Measurements from ENCODE around the gene E2F4.
A peak's percentile ranks its signal among the peaks of the same experiment; 100 is the strongest.

E2F4 gene

DNA sequence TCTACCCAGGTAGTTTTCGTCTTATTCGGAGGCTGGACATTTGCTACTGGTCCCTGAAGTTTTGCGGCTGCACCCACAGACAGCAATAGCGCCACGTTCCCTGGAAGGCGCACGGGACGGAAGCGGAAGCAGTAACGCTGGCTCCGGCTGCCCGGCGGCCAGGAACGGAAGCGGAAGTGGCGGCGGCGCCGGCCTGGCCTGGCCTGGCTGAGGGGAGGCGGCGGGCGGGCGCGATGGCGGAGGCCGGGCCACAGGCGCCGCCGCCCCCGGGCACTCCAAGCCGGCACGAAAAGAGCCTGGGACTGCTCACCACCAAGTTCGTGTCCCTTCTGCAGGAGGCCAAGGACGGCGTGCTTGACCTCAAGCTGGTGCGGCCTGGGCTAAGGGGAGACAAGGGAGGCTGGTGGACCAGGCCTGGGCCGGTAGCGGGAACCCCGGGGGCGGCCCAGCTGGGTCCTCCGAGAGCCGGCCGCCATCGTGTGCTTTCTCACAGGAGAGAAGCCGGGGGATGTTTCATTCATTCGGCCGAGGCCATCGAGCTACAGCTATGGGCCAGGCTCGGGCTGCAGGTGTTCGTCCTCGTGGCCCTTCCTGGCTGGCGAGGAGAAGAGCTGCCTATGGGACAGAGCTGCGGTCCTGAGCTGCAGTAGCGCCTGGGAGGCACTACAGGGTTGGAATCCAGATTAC, at the start of gene E2F4:
E2F4 (plus strand) TSS at position 161 of the 687 bp plus-strand sequence; CDS start at position 234, 73 bp downstream.
- peak; percentile 82 for DNase-seq (ENCODE audit: low read depth)

DNA sequence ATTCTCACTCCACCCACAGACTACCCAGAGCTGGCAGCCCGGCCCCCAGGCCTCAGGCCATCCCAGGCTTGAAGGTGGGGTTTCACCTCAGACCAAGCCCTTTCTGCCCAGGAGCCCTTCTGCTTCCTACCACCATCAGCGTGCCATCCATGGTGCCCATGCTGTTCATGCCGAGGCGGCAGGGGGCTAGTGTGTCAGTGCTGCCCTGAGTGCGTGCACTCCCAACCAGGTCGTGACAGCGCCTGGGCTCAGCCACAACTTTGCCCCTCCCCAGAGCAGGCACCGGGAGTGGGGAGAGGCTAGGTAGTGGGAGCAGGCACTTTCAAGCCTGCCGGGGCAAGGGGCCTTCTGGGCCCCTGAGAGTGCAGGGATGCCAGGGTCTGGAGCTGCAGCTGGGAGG, 49.6 kb upstream of the E2F4 start:
- DNase-seq (ENCODE audit: low read depth): no peak

- DNase-seq (ENCODE audit: low read depth): no peak
Measured at GRCh38 chr16:67144943-67145342, 47.0 kb upstream of the E2F4 start.

DNA sequence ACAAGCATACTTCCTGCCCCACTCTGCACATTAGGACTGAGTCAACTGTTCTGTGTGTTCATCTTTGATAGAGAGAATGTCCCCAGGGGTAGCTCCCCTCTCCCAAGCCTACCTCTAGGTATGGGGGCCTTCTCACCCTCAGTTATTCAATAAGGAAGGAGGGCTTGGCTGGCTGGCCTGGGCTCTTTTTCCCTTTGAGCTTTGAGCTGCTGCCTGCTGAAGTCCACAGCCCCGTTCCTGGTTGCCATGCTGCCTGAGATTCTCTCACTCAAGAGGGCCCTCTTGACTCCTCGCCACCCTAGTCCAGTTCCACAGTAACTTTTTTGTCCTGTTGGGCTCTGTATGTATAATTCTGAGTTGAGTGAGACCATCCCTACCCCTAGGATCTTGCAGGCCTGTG, 46.2 kb upstream of the E2F4 start:
- no peak for DNase-seq (ENCODE audit: low read depth)

GRCh38 chr16:67146523-67147357, 45.2 kb upstream of the E2F4 start:
- no peak for DNase-seq (ENCODE audit: low read depth)

DNA sequence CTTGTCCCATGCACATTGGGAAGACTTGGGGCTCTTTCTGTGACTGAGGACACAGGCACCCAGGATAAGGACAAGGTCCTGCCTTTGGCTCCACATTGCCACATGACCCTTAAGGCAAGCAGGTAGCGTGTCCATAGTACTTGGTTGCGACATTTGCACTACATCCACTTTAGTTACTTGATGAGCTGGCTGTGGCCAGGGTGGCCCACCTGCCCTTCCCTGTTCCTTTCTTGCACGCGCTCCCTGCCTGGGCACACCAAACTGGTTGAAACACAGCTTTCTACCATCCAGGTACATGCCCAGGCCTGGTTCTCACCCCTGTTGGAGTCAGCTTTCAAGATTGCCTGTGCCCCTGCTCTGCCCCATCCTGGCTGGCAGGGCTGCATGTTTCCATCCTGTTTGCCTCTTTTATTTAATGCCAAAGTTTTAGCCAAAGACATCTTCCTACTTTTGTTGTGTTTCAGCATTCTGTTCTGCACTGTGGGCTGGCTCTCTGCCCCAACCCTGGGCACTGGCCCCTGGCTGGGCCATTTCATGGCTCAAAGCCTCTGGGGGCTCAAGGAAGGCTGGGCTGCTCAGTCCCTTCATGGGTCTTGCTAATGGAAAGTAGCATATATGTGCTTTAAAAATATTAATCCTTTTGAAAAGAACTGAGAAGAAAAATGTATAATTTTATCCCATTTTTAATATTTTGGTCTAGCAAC, 44.4 kb upstream of the E2F4 start:
- no peak for DNase-seq (ENCODE audit: low read depth)

DNA sequence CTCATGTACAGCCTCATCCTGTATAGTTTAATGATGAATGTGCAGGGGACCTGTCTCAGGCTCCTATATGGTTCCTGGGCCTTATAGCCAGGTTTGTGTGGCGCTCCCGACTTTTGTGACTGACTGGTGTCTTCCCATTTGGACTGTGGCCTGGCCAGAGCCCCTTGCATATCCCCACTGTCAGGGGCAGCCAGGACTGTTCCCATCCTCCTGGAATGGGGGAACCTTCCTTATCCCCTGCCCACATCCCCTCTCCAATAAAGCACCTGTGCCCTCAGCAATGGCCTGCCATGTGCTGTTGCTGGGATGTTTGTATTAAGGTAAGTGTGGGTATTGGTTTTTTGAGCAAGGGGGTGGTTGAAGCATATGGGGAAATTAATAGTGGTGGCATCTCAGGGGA, 43.7 kb upstream of the E2F4 start:
- no peak for DNase-seq (ENCODE audit: low read depth)

DNA sequence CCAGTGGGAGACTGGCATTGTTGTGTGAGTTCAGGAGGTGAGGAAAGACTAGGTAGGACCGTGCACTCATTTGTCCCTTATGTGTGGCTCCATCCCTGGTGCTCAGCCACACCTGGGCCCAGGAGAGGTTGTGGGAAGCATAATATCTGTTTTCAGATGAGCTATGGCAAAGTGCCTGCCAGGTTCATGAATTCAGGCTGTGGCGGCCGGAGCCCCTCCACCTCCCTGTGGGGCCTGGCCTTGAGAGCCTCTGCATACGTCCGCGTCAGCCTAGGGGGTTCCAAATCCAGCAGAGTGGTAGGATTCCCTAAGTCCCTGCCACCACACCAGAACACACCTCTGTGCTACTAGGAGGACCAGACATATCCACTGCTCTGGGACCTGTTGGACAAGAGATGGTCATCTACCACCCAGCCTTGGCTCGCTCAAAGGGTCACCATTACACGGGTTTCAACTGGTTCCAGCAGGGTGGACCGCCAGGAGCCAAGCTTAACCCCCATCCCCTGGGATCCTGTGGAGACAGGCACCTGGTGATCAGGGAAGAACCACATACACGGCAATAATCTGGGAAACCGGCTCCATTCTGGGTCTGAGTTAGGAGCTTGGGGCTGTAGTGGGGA, 43.2 kb upstream of the E2F4 start:
- DNase-seq (ENCODE audit: low read depth): no peak

GRCh38 chr16:67149276-67150046, 42.5 kb upstream of the E2F4 start:
- no peak for DNase-seq (ENCODE audit: low read depth)

DNA sequence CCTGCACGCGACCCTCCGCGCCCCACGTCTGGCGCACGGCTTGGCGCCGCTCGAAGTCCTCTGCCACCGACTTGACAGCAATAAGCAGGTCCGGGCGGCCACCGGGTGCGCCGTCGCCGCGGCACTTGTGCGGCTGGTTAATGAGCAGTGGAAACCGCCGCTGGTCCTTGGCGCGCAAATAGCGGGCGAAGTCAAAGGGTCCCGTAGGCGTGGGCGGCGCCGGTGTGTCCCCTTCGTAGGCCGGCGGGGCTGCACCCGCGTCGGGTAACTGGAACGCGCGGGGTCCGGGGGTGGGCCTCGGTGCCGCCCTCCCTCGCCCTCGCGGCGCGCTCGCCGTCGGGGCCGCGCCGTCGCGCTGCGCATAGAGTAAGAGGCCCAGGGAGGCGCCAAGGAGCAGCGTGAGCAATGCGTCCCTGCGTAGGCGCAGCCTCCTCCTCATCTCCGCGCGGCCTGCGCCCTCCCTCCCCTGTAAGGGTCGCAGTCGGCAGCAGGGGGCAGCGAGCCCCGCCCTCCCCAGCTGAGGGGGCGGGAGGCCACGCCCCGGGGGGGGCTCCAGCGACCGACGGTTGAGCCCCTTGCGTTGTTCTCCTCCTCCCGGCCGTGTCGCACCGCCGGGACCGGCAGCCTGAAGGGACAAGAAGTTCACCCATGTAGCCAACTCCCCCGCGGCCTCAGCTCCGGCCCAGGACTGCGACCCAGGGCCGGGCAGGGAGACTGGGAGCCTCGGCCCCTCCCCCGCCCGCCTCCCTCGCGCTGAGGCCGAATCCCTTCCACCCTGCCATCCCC, 41.7 kb upstream of the E2F4 start:
- no peak for DNase-seq (ENCODE audit: low read depth)

- DNase-seq (ENCODE audit: low read depth): no peak
Measured at GRCh38 chr16:67150833-67151396, 41.0 kb upstream of the E2F4 start, which contains the start of gene B3GNT9. TSS of gene B3GNT9 (minus strand) at chr16:67150998. CDS start at chr16:67150485, 513 bp downstream.

GRCh38 chr16:67151431-67152097, 40.4 kb upstream of the E2F4 start:
- no peak for DNase-seq (ENCODE audit: low read depth)

GRCh38 chr16:67154578-67155294, 37.2 kb upstream of the E2F4 start:
- DNase-seq (ENCODE audit: low read depth): no peak

DNA sequence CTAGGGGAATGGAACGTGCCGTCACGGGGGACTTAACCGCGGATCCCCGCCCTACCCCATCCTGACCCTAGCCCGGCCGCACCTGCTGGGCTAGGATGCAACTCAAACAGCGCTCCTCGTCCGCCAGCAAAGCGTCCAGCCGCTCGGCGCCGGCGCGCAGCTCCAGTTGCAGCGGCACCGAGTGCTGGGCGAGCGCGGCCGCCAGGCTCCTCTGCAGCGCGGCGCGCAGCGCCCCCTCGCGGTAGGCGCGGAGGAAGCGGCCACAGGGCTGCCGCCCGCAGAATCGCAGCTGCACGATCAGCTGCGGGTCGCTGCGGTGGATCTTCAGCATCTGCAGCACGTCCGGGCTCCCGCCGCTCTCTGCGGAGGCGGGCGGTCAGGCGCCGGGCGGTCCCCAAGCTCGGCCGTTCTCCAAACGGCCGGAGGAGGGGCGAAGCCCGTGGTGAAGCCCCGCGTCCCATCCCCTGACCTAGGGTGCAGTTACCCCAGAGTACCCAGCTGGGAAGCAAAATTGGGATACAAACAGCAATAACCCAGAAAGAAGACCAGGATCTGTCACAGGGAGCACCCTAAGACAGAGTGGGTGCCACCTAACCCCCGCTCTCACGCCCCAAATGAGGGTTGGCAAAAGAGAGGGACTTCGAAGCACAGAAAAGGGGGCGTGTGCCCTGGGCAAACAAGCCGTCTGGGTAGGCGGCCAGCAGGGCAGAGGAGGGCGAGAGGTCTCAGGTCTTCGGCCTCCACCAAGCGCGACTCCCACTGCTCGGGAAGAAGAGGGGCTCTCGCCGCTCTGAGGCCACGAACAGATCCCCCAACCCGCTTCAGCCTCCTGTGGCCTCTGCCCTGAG, 36.4 kb upstream of the E2F4 start:
- peak; percentile 69 for DNase-seq (ENCODE audit: low read depth)

- DNase-seq (ENCODE audit: low read depth): no peak
Measured at GRCh38 chr16:67156143-67156844, 35.7 kb upstream of the E2F4 start.

GRCh38 chr16:67157106-67157748, 34.7 kb upstream of the E2F4 start:
- DNase-seq (ENCODE audit: low read depth): no peak

Measured in stimulated activated CD8-positive, alpha-beta memory T cell treated with anti-CD3 and anti-CD28 coated beads, Interleukin-15, amount 100 ng/mL, for 24 hours (primary cell).